Raji (cell line): ENCODE results near the gene SNX32.
A peak's percentile ranks its signal among the peaks of the same experiment; 100 is the strongest.

Source experiments
- POLR2A ChIP-seq: IDR thresholded peaks from 2 replicates; pipeline ENCODE4 v1.6.1; 2011; ENCODE audit warnings: low read depth, low read length, control low read depth; ENCODE audit not compliant: insufficient read depth

The SNX32 gene

GRCh38 chr11:65856689-65857499 is 23.1 kb downstream of the SNX32 start:
- peak; percentile 71; the same call in 1 of the 2 replicates for TF ChIP-seq POLR2A

GRCh38 chr11:65857500-65857852 is 23.7 kb downstream of the SNX32 start:
- no peak for TF ChIP-seq POLR2A

GRCh38 chr11:65857853-65858680 is 24.3 kb downstream of the SNX32 start, which contains the start of gene CFL1:
CFL1 (minus strand) TSS chr11:65858180; CDS start chr11:65858099, 81 bp downstream.
- peak; percentile 97 for TF ChIP-seq POLR2A

GRCh38 chr11:65858681-65859087 is 24.9 kb downstream of the SNX32 start:
- TF ChIP-seq POLR2A, result no peak

- TF ChIP-seq POLR2A, result peak; percentile 93
These were observed 25.5 kb downstream of the SNX32 start for GRCh38 chr11:65859095-65859811.

- TF ChIP-seq POLR2A, result peak; percentile 2; the same call in 1 of the 2 replicates
These were observed 26.1 kb downstream of the SNX32 start for GRCh38 chr11:65859812-65860277.

GRCh38 chr11:65860278-65861164 is 26.8 kb downstream of the SNX32 start, which contains the start of gene MUS81:
MUS81 (plus strand) TSS chr11:65860433; CDS start chr11:65860754, 321 bp downstream.
- peak; percentile 80 for TF ChIP-seq POLR2A

- TF ChIP-seq POLR2A, result no peak
These were observed 27.4 kb downstream of the SNX32 start for GRCh38 chr11:65861165-65861505.

- no peak for TF ChIP-seq POLR2A
These were observed 27.9 kb downstream of the SNX32 start for GRCh38 chr11:65861533-65862183.

- TF ChIP-seq POLR2A, result no peak
These were observed 28.5 kb downstream of the SNX32 start for GRCh38 chr11:65862191-65862735.

GRCh38 chr11:65862941-65863888 is 29.5 kb downstream of the SNX32 start:
- TF ChIP-seq POLR2A, result no peak
